IMR-90 (cell line): ENCODE results near the gene RETN. TPM values are rescaled to one million over a fixed set of nuclear protein-coding genes. Genes with fewer than 3 reads are reported as not detected.
"Not testable (repeated sequence)": the region's sequence is repeated elsewhere in the genome, so short reads cannot be mapped to it uniquely, and the experiment has no call there.

Source experiments
- ATAC-seq: fragments of 200-7000 bp; cut with Tn5 transposase; 2 replicates; pipeline ENCODE4 v1.9.1; 2020; ENCODE audit warnings: low read depth, mild to moderate bottlenecking, moderate library complexity
- BruUV-seq: library from RNA; stranded (reverse); fragments of 400-500 nt; replicated peaks from 2 replicates; lab custom pipeline; 2021; lab: Mats Ljungman, UMichigan
- CTCF ChIA-PET: fragments of 300-600 bp; formaldehyde crosslinking; extraction: SDS; loops from one replicate; lab custom pipeline; 2021; ENCODE audit warnings: antibody characterized with exemption; lab: Yijun Ruan, JAX
- POLR2A ChIA-PET: fragments of 300-600 bp; sonication (Branson Sonifier 250); formaldehyde crosslinking; loops from one replicate; lab custom pipeline; 2022; ENCODE audit warnings: antibody characterized with exemption; ENCODE audit not compliant: unreplicated experiment; lab: Charles Lee
- DNase-seq: peaks from one replicate; pipeline ENCODE4 v3.0.0; 2013
- H2AFZ ChIP-seq: replicated peaks from 2 replicates; pipeline ENCODE3; 2013; ENCODE audit warnings: low read length, mild to moderate bottlenecking; ENCODE audit not compliant: poor library complexity
- H2AK5ac ChIP-seq: 2 replicates; pipeline ENCODE4 v1.6.1; 2013; ENCODE audit warnings: low read depth, low read length, inconsistent platforms
- H2AK9ac ChIP-seq: replicated peaks from 2 replicates; pipeline ENCODE3; 2013; ENCODE audit warnings: mild to moderate bottlenecking, low read depth, low read length, moderate library complexity; ENCODE audit not compliant: poor library complexity
- H2BK120ac ChIP-seq: 2 replicates; pipeline ENCODE4 v1.6.1; 2013; ENCODE audit warnings: low read depth, low read length, inconsistent platforms
- H2BK15ac ChIP-seq: 3 replicates; pipeline ENCODE4 v1.6.1; 2013; ENCODE audit warnings: low read depth, low read length, inconsistent platforms
- H2BK20ac ChIP-seq: 2 replicates; pipeline ENCODE4 v1.6.1; 2013; ENCODE audit warnings: low read depth, mild to moderate bottlenecking, inconsistent platforms, low read length, moderate library complexity
- H2BK5ac ChIP-seq: 2 replicates; pipeline ENCODE4 v1.6.1; 2013; ENCODE audit warnings: mild to moderate bottlenecking, low read depth, low read length, inconsistent platforms; ENCODE audit not compliant: poor library complexity, severe bottlenecking
- H3K14ac ChIP-seq: replicated peaks from 2 replicates; pipeline ENCODE4 v1.6.1; 2013; ENCODE audit warnings: low read depth, low read length, inconsistent platforms
- H3K18ac ChIP-seq: 2 replicates; pipeline ENCODE4 v1.6.1; 2013; ENCODE audit warnings: low read depth, low read length, control low read depth
- H3K23ac ChIP-seq: 2 replicates; pipeline ENCODE4 v1.6.1; 2013; ENCODE audit warnings: low read depth, low read length, inconsistent platforms
- H3K27ac ChIP-seq: 2 replicates; pipeline ENCODE4 v1.5.1; 2013; ENCODE audit warnings: mild to moderate bottlenecking, control low read depth, low read length; ENCODE audit not compliant: insufficient read depth
- H3K27me3 ChIP-seq: 2 replicates; pipeline ENCODE4 v1.6.1; 2013; ENCODE audit warnings: low read length; ENCODE audit not compliant: control insufficient read depth, insufficient read depth
- H3K36me3 ChIP-seq: 2 replicates; pipeline ENCODE4 v1.6.1; 2013; ENCODE audit warnings: low read length, mixed read lengths; ENCODE audit not compliant: control insufficient read depth, insufficient read depth
- H3K4ac ChIP-seq: 2 replicates; pipeline ENCODE4 v1.6.1; 2013; ENCODE audit warnings: low read depth, low read length, inconsistent platforms
- H3K4me1 ChIP-seq: 2 replicates; pipeline ENCODE4 v1.6.1; 2013; ENCODE audit warnings: low read length, mixed read lengths; ENCODE audit not compliant: control insufficient read depth, insufficient read depth
- H3K4me2 ChIP-seq: 2 replicates; pipeline ENCODE4 v1.6.1; 2013; ENCODE audit warnings: low read depth, mild to moderate bottlenecking, control low read depth, low read length, moderate library complexity
- H3K4me3 ChIP-seq: 2 replicates; pipeline ENCODE4 v1.5.1; 2013; ENCODE audit warnings: low read depth, mild to moderate bottlenecking, control low read depth, low read length, moderate library complexity; ENCODE audit not compliant: insufficient read depth
- H3K56ac ChIP-seq: 2 replicates; pipeline ENCODE4 v1.6.1; 2013; ENCODE audit warnings: low read length, inconsistent platforms; ENCODE audit not compliant: insufficient read depth; ENCODE audit errors: extremely low read depth
- H3K79me1 ChIP-seq, 2 experiments: 2 replicates each; pipeline ENCODE4 v1.6.1; 2013; ENCODE audit warnings: low read length in 2 of 2, inconsistent platforms in 1 of 2, low read depth in 1 of 2
- H3K9ac ChIP-seq: 2 replicates; pipeline ENCODE4 v1.6.1; 2013; ENCODE audit warnings: low read depth, low read length, control low read depth
- H3K9me1 ChIP-seq: 2 replicates; pipeline ENCODE4 v1.6.1; 2013; ENCODE audit warnings: low read length, inconsistent platforms; ENCODE audit not compliant: insufficient read depth
- H3K9me3 ChIP-seq: 2 replicates; pipeline ENCODE4 v1.6.1; 2013; ENCODE audit warnings: low read length; ENCODE audit not compliant: control insufficient read depth, insufficient read depth
- H4K20me1 ChIP-seq: 2 replicates; pipeline ENCODE4 v1.6.1; 2013; ENCODE audit warnings: low read length, inconsistent platforms; ENCODE audit not compliant: insufficient read depth
- H4K5ac ChIP-seq: 2 replicates; pipeline ENCODE4 v1.6.1; 2013; ENCODE audit warnings: mild to moderate bottlenecking, low read depth, low read length, control low read depth
- H4K8ac ChIP-seq, 2 experiments: 2 replicates each; pipeline ENCODE4 v1.6.1; 2013; ENCODE audit warnings: low read depth in 2 of 2, low read length in 2 of 2, control low read depth in 1 of 2, inconsistent platforms in 1 of 2
- H4K91ac ChIP-seq: 2 replicates; pipeline ENCODE4 v1.6.1; 2013; ENCODE audit warnings: low read depth, low read length, inconsistent platforms; ENCODE audit not compliant: insufficient read depth
- WGBS, 2 experiments: methylation state at CpG; one replicate each; pipeline versions ENCODE4 v1.1.5 to v1.1.7; 2013; ENCODE audit warnings: missing lambda C conversion rate in 2 of 2; ENCODE audit not compliant: insufficient read length in 1 of 2; ENCODE audit errors: extremely low coverage in 2 of 2; 5-methylcytosine and 5-hydroxymethylcytosine counted together
- dilution Hi-C: fragments of 300-500 bp; cut with HindIII; formaldehyde crosslinking; loops from one replicate; pipeline ENCODE4 v1.14.3; 2018; ENCODE audit warnings: low sequenced_read_pairs; ENCODE audit not compliant: unreplicated experiment
- in situ Hi-C: fragments of 300-500 bp; cut with MboI; formaldehyde crosslinking; loops from 3 replicates; pipeline ENCODE4 v1.14.3; 2019; ENCODE audit warnings: low sequenced_read_pairs, inconsistent platforms, mixed read lengths
- intact Hi-C: fragments of 100-400 bp; cut with micrococcal nuclease; formaldehyde crosslinking; loops from 2 replicates; pipeline ENCODE4 v1.10.0; 2022
- polyA plus RNA-seq, 3 experiments: library from polyadenylated mRNA; depleted of rRNA; stranded (reverse); fragments of >200 nt; gene quantifications; 2 replicates each; pipeline ENCODE4 v1.2.3, GENCODE V29; 2012; ENCODE audit warnings: low replicate concordance in 1 of 3
- total RNA-seq: library from RNA; depleted of rRNA; stranded (reverse); fragments of >200 nt; gene quantifications from 2 replicates; pipeline ENCODE4 v1.2.3, GENCODE V29; 2012

Gene RETN
- total and polyA plus RNA-seq, 2 of the 4 experiments (the other 2 are of a cell fraction): not detected

DNA sequence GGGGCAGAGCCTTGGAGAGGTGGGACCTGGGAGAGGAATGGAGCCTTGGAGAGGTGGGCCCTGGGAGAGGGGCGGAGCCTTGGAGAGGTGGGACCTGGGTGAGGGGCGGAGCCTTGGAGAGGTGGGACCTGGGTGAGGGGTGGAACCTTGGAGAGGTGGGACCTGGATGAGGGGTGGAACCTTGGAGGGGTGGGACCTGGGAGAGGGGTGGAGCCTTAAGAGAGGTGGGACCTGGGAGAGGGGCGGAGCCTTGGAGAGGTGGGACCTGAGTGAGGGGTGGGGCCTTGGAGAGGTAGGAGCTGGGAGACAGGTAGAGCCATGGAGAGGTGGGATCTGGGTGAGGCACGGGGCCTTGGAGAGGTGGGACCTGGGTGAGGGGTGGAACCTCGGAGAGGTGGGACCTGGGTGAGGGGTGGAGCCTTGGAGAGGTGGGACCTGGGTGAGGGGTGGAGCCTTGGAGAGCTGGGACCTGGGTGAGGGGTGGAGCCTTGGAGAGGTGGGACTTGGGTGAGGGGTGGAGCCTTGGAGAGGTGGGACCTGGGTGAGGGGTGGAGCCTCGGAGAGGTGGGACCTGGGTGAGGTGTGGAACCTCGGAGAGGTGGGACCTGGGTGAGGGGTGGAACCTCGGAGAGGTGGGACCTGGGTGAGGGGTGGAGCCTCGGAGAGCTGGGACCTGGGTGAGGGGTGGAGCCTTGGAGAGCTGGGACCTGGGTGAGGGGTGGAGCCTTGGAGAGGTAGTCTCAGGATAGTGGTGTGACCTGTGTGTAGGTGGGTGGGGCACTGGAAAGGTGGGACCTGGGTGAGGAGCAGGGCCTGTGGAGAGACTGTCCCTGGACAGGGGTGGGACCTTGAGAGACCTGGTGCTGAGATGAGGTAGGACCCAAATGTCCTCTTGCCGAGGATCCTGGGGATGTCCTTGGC is 25.0 kb upstream of the RETN start:
- CTCF ChIA-PET, in situ Hi-C loops: not testable (repeated sequence)

More for the DNA sequence above, 25.0 kb upstream of the RETN start:
- H2BK15ac ChIP-seq, H3K4me1 ChIP-seq, H3K9ac ChIP-seq, H3K4me2 ChIP-seq, ATAC-seq, H4K20me1 ChIP-seq, dilution Hi-C loops, H3K4me3 ChIP-seq, H3K4ac ChIP-seq, H4K91ac ChIP-seq, H2AK9ac ChIP-seq, H3K9me3 ChIP-seq, H2BK20ac ChIP-seq, H4K5ac ChIP-seq, H3K23ac ChIP-seq, intact Hi-C loops, H2AFZ ChIP-seq, H2BK120ac ChIP-seq, H4K8ac ChIP-seq, H2AK5ac ChIP-seq, H2BK5ac ChIP-seq, H3K36me3 ChIP-seq, H3K27me3 ChIP-seq, POLR2A ChIA-PET, DNase-seq, H3K14ac ChIP-seq, H3K79me1 ChIP-seq, H3K27ac ChIP-seq, H3K56ac ChIP-seq, H3K9me1 ChIP-seq, BruUV-seq, H3K18ac ChIP-seq: not testable (repeated sequence)
- 72% methylated on average over 7 of the region's 10 CpGs; no CpG with 5 or more reads in 1 of the 2 experiments for WGBS, 2 experiments
